C4-2B (cell line): ENCODE data around the gene NOXA1.

Experiments used
- CTCF ChIP-seq: fragments of 450-650 bp; conservative IDR thresholded peaks from 2 replicates; pipeline ENCODE4 v1.5.1; 2017; ENCODE audit warnings: mild to moderate bottlenecking
- ZFX ChIP-seq: fragments of 450-650 bp; IDR thresholded peaks from 2 replicates; pipeline ENCODE4 v1.6.1; 2017

DNA sequence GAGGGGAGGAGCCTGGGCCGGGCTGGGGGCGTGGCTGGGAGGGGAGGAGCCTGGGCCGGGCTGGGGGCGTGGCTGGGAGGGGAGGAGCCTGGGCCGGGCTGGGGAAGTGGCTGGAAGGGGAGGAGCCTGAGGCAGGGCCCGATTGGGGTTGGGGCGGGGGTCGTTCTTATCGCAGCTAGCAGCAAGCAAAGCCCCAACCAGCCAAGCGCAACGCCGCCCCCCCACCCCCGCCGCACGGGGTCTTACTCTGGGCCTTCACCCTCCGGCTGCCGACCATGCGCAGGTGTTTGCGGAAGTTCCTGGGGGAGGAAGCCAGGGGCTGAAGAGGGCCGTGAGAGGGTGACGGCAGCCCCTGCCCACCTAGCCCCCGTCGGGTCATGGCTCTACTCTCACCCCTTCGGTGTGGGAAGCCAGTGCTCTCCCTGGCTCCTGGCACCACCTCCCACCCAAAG is 31.0 kb downstream of the NOXA1 start:
- TF ChIP-seq CTCF (no peak), ZFX (no peak)
